PFSK-1 (cell line): ENCODE data around the gene ACBD4.

Experiments used
- FOXP2 ChIP-seq: optimal IDR thresholded peaks from 2 replicates; pipeline ENCODE3; 2011; ENCODE audit warnings: borderline replicate concordance, control low read depth, inconsistent platforms; ENCODE audit not compliant: insufficient read depth; ENCODE audit errors: extremely low read length, extremely low read depth
- POLR2AphosphoS5 ChIP-seq: IDR thresholded peaks from 2 replicates; pipeline ENCODE4 v1.6.1; 2012; ENCODE audit warnings: low read depth, mild to moderate bottlenecking, control low read depth, low read length, moderate library complexity
- SIN3A ChIP-seq: IDR thresholded peaks from 2 replicates; pipeline ENCODE4 v1.6.1; 2012; ENCODE audit warnings: mild to moderate bottlenecking, low read length, moderate library complexity, borderline replicate concordance; ENCODE audit not compliant: insufficient read depth
- TAF1 ChIP-seq: IDR thresholded peaks from 2 replicates; pipeline ENCODE4 v1.6.1; 2012; ENCODE audit warnings: low read length, control low read depth, borderline replicate concordance; ENCODE audit not compliant: insufficient read depth
- TF ChIP-seq, protein P1 (sequence below), 2 experiments: IDR thresholded peaks; 2 replicates each; pipeline versions ENCODE4 v1.6.1 to v1.8.0; 2011 to 2012; ENCODE audit warnings: low read depth in 2 of 2, low read length in 2 of 2, control low read depth in 1 of 2, inconsistent platforms in 1 of 2, mild to moderate bottlenecking in 1 of 2, moderate library complexity in 1 of 2; ENCODE audit not compliant: insufficient read depth in 1 of 2

Gene ACBD4

GRCh38 chr17:45135978-45136791 is 698 bp downstream of the ACBD4 start:
- TF ChIP-seq, protein P1, sequence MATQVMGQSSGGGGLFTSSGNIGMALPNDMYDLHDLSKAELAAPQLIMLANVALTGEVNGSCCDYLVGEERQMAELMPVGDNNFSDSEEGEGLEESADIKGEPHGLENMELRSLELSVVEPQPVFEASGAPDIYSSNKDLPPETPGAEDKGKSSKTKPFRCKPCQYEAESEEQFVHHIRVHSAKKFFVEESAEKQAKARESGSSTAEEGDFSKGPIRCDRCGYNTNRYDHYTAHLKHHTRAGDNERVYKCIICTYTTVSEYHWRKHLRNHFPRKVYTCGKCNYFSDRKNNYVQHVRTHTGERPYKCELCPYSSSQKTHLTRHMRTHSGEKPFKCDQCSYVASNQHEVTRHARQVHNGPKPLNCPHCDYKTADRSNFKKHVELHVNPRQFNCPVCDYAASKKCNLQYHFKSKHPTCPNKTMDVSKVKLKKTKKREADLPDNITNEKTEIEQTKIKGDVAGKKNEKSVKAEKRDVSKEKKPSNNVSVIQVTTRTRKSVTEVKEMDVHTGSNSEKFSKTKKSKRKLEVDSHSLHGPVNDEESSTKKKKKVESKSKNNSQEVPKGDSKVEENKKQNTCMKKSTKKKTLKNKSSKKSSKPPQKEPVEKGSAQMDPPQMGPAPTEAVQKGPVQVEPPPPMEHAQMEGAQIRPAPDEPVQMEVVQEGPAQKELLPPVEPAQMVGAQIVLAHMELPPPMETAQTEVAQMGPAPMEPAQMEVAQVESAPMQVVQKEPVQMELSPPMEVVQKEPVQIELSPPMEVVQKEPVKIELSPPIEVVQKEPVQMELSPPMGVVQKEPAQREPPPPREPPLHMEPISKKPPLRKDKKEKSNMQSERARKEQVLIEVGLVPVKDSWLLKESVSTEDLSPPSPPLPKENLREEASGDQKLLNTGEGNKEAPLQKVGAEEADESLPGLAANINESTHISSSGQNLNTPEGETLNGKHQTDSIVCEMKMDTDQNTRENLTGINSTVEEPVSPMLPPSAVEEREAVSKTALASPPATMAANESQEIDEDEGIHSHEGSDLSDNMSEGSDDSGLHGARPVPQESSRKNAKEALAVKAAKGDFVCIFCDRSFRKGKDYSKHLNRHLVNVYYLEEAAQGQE (IDR thresholded peaks at IDR 0.05; ENCODE audit: insufficient read depth in 1 of 2, low read depth in 2 of 2, low read length in 2 of 2): no peak
- TF ChIP-seq POLR2AphosphoS5 (no peak), FOXP2 (no peak), TAF1 (no peak), SIN3A (no peak)

DNA sequence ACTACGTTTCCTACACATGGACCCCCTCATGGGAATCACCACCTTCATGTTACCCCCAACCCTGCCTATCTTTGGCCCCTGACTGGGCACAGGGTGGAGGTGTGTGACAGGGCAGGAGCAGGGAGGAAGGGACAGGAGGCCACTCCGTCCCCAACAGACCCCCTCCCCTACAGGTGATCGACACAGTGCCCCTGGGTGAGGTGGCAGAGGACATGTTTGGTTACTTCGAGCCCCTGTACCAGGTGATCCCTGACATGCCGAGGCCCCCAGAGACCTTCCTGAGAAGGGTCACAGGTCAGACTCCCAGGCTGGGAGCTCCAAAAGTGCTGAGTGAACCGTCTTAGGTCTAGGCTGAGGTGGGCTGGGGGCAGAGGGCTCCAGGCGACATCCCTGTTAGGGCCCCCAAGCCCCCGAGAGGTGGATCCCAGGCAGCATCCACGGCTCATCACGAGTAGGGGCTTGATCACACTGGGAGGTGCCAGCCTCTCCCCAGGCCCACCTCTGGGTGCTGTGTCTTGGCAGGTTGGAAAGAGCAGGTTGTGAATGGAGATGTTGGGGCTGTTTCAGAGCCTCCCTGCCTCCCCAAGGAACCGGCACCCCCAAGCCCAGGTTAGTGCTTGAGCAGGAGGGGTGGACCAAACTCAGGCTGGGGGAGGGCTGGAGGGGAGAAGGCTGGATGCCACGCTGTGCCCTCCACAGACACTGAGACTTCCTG is 1.5 kb downstream of the ACBD4 start:
- TF ChIP-seq FOXP2 (no peak), SIN3A (no peak), TAF1 (no peak), POLR2AphosphoS5 (no peak)
- TF ChIP-seq, protein P1 (IDR thresholded peaks at IDR 0.05; ENCODE audit: insufficient read depth in 1 of 2, low read depth in 2 of 2, low read length in 2 of 2): no peak

DNA sequence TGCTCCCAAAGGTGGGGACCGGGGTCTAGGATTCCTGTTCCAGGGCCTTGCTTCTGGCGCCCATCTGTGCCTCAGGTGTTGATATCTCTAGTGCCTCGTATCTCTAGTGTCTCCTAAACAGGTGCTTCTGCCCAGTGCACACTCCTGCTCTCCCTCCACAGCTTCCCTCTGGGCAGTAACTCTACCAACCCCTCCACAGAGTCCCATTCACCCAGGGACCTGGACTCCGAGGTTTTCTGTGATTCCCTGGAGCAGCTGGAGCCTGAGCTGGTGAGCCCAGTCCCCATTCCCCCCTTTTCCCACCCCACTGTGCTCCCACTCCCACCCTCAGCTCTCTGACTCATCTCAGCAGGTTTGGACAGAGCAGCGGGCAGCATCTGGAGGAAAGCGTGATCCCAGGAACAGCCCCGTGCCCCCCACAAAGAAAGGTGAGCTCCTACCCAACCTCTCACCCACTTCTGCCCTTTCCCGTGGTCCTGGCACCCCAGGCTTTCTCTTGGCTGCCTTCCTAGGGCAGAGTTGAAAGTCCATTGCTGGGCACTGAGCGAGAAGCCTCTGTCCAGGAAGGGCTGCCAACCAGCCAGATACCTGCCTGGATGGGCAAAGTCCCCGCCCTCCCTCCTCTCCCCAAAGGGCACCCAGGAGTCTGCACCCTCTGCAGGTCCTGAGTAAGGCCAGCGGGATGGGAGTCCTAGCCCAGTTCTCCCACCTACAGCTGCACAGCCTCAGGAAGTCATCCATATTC is 2.2 kb downstream of the ACBD4 start:
- no peak for TF ChIP-seq POLR2AphosphoS5

DNA sequence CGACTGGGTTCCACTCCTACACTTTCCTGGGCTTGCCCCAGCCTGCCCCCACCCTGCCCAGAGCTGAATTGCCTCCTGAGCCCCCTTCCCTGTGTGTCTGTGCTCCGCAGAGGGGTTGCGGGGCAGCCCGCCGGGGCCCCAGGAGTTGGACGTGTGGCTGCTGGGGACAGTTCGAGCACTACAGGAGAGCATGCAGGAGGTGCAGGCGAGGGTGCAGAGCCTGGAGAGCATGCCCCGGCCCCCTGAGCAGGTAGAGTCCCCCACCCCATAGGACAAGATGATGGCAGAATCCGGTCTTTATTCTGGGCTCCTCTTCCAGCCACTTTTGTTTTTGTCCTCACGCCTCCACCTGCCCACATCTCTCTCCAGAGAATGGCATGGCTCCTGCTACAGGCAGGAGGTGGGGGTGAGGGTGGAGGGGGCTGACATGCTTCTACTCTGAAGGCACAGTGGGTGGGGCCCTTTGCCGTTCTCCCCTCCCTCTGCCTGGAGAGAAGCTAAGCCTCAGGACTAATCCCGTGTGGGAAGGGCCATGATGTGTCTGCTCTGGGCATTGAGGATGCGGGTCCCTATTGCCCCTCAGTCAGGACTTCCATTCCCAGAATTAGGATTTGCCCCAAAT is 3.5 kb downstream of the ACBD4 start:
- no peak for TF ChIP-seq POLR2AphosphoS5
- no peak for TF ChIP-seq SIN3A
- no peak for TF ChIP-seq TAF1
- TF ChIP-seq FOXP2: no peak
- TF ChIP-seq, protein P1 (IDR thresholded peaks at IDR 0.05; ENCODE audit: insufficient read depth in 1 of 2, low read depth in 2 of 2, low read length in 2 of 2): no peak

DNA sequence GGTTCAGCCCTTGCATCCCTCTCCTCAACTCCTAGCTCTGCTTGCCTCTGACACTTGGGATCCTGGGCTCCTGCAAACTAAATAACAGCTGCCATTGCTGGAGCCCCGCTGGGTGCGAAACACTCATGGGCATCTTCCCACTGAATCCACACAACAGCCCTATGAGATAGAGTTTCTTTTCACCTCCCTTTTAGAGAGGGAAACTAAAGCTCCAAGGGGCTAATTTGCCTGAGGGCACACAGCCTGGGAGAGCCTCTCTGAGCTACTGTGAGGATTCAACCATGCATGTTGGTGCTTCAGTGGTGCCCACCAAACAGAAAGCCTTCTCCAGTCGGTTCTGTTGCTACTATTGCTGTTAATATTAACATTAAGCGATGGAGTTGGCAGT is 4.0 kb downstream of the ACBD4 start:
- TF ChIP-seq, protein P1 (IDR thresholded peaks at IDR 0.05; ENCODE audit: insufficient read depth in 1 of 2, low read depth in 2 of 2, low read length in 2 of 2): no peak
- TF ChIP-seq TAF1 (no peak), SIN3A (no peak), FOXP2 (no peak), POLR2AphosphoS5 (no peak)
